Cardiac fibroblast (primary cell): ENCODE measurements around the gene GPR50.

Source experiments
- DNase-seq, 2 donors: peaks; one replicate each; pipeline versions ENCODE4 v3.0.0 to v3.0.0-alpha.2; 2010; ENCODE audit warnings: low read depth in 2 of 2
- H3K4me3 ChIP-seq, 2 donors: replicated peaks in 1 of 2; 1 replicate in 1 of 2; 2 replicates in 1 of 2; pipeline ENCODE4 v1.5.1; 2011; ENCODE audit warnings: low read depth in 2 of 2, low read length in 2 of 2, mild to moderate bottlenecking in 2 of 2, moderate library complexity in 1 of 2
- TF ChIP-seq, protein P1 (sequence below): IDR thresholded peaks from one replicate; pipeline ENCODE4 v1.5.1; 2011; ENCODE audit warnings: low read depth, mild to moderate bottlenecking, low read length, inconsistent platforms

Gene GPR50

DNA sequence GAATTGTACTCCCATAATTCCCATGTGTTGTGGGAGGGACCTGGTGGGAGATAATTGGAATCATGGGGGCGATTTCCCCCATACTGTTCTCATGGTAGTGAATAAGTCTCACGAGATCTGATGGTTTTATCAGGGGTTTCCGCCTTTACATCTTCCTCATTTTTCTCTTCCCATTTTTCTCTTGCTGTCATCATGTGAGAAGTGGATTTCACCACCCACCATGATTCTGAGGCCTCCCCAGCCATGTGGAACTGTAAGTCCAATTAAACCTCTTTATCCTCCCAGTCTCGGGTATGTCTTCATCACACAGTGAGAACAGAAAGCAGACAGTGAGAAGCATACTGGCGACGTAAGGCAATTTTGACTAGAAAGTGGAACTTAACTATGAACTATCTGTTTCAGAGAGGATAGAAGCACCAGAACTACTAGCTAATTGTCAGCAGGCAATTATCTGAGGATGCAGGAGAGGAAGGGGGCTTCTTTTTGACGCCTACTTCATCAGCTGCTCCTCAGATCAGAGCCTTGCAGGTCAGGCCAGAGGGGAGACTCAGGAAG, 8.5 kb upstream of the GPR50 start:
- TF ChIP-seq, protein P1, sequence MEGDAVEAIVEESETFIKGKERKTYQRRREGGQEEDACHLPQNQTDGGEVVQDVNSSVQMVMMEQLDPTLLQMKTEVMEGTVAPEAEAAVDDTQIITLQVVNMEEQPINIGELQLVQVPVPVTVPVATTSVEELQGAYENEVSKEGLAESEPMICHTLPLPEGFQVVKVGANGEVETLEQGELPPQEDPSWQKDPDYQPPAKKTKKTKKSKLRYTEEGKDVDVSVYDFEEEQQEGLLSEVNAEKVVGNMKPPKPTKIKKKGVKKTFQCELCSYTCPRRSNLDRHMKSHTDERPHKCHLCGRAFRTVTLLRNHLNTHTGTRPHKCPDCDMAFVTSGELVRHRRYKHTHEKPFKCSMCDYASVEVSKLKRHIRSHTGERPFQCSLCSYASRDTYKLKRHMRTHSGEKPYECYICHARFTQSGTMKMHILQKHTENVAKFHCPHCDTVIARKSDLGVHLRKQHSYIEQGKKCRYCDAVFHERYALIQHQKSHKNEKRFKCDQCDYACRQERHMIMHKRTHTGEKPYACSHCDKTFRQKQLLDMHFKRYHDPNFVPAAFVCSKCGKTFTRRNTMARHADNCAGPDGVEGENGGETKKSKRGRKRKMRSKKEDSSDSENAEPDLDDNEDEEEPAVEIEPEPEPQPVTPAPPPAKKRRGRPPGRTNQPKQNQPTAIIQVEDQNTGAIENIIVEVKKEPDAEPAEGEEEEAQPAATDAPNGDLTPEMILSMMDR: no peak
- DNase-seq: no peak
- H3K4me3 ChIP-seq: no peak overlapping the region

DNA sequence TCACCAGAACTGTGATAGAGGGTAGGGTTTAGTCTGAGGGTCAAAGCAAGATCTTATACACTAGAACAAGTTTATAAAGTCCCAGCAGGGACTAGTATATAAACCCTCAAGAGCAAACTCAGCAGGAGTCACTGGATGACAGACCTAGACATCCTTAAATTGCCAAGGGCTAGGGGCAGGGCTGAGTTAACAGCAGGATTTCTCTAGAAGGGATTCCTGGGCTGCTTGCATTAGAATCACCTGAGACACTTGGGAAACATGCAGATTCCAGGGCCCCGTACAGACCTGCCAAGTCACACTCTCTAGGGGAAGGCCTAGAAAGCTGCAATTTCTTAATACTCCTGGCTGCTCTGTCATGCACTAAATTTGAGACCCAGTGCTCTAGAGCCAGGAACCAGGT, 6.6 kb upstream of the GPR50 start:
- no peak overlapping the region for H3K4me3 ChIP-seq
- TF ChIP-seq, protein P1: no peak
- no peak for DNase-seq

DNA sequence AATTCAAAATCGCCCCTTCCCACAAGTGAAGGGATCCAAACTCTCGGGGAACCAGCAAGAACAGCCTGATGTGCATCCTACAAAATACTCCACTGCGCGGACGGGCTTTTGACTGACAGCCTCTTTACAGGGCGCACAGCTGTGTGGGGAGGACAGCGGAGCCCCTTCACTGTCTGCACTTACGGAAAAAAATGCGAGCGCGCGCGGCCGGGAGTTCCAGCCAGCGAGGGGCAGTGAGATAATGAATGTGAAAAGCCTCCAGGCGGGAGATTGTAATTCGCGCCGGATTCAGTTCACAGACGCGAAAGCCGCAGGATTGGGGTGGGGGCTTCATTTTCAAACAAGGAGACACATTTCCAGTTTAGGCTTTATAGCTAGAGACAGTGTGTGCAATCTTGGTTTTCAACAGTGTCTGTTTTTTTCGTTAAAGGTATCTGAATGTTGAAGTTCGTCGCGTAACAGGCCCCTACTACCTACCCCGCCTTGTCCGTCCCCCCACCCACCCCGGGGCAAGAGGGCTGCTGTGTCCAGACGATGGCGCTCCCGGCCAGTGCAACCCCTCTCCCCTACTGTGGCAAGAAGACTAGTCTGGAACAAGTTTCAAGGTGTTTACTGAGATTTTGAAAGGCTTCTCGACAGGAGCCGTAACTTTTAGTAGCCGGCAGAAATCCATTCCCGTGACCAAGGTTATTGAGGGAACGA, 1.7 kb upstream of the GPR50 start:
- TF ChIP-seq, protein P1: no peak
- H3K4me3 ChIP-seq: no peak overlapping the region
- no peak for DNase-seq

DNA sequence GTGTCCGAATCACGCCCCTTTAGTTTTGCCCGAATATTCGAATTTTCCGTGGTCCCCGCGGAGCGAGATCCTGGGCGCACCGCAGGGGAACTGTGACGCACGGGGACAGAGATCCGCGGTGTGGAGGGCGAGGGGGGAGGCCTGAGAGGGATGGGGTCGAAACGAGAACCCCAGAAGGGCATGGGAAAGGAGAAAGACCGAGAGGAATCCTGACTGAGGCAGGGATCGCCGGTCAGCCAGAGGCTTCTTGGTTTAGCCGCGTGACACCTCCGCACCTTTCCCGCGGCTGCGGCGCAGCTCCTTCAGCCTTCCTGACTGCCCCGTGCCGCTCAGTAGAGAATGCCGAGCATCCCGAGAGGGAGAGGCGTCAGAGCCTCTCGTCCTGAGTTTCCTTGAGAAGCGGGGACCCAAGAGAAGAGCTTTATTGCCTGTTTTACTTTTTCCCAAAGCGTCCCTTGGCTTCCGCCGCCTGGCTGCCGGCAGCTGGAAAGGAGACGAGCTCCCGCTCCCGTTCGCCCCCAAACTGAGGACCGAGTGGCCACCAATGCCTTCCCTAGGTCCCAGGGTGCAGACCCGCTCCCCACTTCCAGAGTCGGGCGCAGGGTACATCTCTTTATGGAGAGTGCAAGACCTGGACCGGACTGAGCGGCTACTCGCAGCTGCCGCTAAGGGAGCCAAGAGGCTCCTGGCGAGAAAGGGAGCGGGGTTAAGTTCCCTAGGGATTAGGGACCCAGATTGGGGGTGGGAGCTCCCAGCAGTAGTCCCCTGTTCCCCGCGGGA, 911 bp upstream of the GPR50 start:
- TF ChIP-seq, protein P1: no peak
- DNase-seq: no peak
- no peak overlapping the region for H3K4me3 ChIP-seq

DNA sequence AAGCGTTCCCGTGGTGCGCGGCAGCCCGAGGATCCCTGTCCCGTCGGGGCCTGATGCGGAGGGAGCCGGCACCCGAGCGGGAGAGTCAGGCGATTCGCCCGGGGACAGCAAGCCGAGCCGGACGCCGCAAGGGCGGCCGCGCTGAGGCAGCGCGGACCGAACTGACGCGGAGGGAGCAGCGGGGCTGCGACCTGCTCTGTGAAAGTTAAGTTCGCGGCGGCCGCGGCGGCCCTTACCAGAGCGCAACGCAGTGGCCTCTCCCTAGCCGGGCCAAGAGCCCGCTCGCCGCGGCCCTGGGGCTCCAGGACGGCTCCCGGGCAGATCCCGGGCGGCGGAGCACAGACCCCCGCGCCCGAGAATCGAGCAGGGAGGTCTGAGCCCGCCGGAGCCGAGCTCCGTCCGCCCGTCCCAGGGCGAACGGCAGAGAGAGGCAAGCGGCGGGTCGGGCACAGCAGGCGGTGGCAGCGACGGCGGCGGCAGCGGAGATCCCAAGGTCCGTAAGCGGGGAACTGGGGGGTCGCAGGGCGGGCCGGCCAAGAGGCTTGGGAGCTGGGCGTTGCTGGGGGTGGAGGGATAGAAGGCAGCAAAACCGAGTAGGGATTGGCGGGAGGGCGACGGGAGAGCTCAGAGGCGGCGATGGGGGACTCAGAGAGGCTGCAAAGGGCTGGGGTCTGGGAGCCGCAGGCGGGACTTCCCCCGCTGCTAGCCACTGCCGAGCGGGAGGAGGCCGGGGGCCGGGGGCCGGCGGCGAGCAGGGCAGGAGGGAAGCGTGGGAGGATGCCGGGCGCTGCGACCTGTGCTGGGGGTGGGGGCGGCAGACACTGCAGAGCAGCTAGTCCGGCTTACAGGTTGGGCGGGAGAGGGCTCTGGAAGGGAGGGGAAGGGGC, 1.0 kb downstream of the GPR50 start:
- peak in 1 of 2 donors; percentile 2 for DNase-seq
- TF ChIP-seq, protein P1: no peak
- H3K4me3 ChIP-seq: no peak overlapping the region

DNA sequence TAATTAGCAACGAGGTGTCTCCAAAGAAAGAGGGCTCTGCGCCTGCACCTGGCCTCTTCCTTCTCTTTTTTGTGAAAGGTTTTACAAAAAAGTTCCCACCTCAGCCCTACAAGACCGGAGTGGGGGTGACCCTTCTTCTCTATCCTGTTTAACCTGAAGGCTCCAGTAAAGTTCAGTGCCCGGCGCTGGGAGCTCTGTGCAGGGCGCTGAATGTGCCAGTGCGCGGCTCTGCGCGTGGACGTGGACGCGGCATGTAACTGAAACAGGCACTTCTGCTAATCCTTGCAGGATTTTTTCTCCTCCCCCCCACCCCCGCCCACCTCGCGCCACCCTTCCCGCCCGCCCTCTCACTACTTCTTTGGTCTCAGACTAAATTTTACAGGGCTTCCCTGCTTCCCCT, 2.4 kb downstream of the GPR50 start:
- no peak overlapping the region for H3K4me3 ChIP-seq
- TF ChIP-seq, protein P1: no peak
- no peak for DNase-seq
